ENCODE data around the gene EXOC4.

DNA sequence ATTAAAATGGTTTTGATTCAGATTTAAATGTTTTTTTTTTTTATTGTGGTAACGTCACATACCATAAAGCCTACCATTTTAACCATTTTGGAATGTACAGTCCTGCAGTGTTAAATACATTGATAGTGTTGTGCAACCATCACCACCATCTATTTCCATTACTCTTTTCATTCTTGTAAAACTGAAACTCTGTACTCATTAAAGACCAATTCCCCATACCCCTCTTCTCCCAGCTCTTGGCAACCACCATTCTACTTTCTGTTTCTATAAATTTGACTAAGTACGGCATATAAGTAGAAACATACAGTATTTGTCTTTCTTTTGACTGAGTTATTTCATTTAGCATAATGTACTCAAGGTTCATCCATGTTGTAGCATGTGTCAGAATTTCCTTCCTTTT is 96.2 kb downstream of the EXOC4 start:
- TF ChIP-seq EZH2 (IDR thresholded peaks at IDR 0.05) (no peak), POLR2AphosphoS5 (IDR thresholded peaks at IDR 0.05; ENCODE audit: borderline replicate concordance, low read depth, low read length) (no peak)

Data from SK-N-MC (cell line).